NOMO-1 treated with dmso at 0.1 percent for 144 hours (cell line): ENCODE results near the gene GULP1.

Experiments used
- DNase-seq: peaks from one replicate; lab custom pipeline; 2025; ENCODE audit not compliant: unreplicated experiment; lab: John Stamatoyannopoulos, UW

Gene GULP1

DNA sequence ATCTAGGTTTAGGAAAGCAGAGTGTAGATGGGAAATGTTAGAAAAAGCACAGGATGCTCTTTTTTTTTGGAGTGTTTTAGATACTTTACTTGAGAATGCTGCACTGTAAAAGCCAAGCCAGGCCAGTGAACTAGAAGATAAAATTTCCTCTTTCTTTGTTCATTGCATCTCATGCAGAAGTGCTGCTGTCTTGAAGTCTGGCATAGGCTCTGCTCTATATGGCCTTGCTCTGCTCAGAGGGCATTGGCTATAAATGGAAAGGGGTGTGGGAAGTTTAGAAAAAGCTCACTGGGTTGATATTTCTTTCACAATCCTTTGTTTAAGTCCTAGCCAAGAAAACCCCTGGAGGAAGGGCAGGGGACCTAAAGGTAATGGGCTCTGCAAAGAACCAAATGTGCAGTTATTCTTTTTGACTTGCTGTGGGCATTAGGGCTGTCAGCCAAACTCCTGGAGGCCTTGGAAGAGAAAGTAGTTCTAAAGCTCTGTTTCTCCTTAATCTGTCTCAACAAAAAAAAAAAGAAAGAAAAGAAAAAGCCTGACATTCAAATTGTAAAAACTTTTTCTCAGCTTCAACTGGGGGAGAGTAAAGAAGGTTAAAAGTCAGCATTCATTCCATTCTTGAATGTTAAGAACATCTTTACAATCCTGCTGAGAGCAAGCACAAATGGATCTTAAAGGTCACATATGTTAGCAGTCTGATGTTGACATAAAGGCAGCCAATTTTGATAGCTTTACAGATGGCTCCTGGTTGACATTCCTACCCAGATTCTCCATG lies 338.3 kb downstream of the GULP1 start:
- DNase-seq: no peak

DNA sequence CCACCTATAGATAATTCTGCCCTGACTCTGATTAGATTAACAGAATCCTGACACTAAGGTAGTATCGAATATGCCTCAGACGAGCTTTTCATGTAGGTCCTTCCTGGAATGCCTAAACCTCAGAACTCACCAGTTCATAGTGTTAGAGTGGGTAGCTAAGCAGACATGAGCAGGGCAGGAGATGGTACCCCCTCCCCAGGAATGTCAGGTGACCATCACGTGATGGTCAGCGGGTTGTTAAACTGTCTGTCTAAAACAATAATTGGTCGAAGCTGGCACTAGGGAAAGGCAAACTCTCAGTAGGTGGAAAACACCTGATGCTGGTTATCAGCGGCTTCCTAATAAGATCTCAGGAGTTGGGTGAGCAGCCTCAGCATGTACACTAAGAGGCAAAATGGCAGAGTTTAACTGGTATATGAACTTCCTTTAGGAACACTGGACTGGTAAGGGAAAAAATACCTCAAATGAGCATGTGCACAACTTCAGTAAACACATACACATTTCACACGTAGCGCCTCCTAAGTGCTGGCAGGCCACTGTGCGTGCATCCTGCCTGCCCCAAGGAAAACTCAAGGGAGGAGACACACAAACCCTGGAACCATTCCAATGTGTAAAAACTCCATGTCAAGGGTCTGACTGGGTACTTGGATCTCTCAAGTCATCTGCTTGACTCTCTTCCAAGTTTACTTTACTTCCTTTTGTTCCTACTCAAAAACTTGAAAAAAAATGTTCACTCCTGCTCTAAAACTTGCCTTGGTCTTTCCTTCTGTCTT lies 339.5 kb downstream of the GULP1 start:
- no peak for DNase-seq

DNA sequence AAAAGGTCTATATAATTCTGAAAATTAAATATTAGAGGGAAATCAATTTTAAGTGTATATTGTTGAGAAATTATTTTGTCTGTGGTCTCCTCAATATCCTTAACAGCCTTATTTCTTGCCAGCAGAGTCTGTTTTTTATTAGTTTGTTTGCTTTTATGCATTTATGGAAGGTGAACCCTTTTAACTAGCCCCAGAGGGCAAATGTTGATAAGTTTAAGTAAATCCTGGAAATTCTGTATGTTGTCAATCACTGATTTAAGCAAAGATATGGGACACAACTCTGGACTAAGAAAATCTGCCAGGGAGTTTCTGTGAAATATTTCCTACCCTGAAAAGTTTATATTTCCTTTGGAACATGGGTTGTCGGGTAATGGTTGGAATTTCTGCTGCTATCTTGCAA lies 343.0 kb downstream of the GULP1 start:
- no peak for DNase-seq
